Stomach (tissue), 9 donors: ENCODE data around the gene SFMBT1. TPM values are rescaled to one million over a fixed set of nuclear protein-coding genes. Genes with fewer than 3 reads are reported as not detected.

Experiments
- DNase-seq, 2 donors: peaks; one replicate each; pipeline versions ENCODE4 v3.0.0 to v3.0.0-alpha.2; 2013 to 2019
- H3K27ac ChIP-seq, 5 donors: fragments of 200-600 bp in 4 of 5; sonication (generic) in 4 of 5; one replicate each; pipeline ENCODE4 v1.5.1; 2013 to 2019; ENCODE audit warnings: mild to moderate bottlenecking in 1 of 5, moderate library complexity in 1 of 5
- H3K27me3 ChIP-seq, 3 donors: fragments of 200-600 bp; sonication (generic); one replicate each; pipeline ENCODE4 v1.5.1; 2017 to 2019; ENCODE audit warnings: mixed run types in 1 of 3
- H3K36me3 ChIP-seq, 4 donors: fragments of 200-600 bp; sonication (generic); 1 replicate in 3 of 4; 2 replicates in 1 of 4; pipeline ENCODE4 v1.5.1; 2016 to 2019
- H3K4me1 ChIP-seq, 4 donors: fragments of 200-600 bp; sonication (generic); one replicate each; pipeline ENCODE4 v1.5.1; 2016 to 2019
- H3K4me3 ChIP-seq, 4 donors: fragments of 200-600 bp; sonication (generic) in 3 of 4; one replicate each; pipeline ENCODE4 v1.5.1; 2016 to 2019; ENCODE audit warnings: mild to moderate bottlenecking in 1 of 4
- H3K9me3 ChIP-seq, 4 donors: fragments of 200-600 bp; sonication (generic); one replicate each; pipeline ENCODE4 v1.5.1; 2016 to 2019
- CTCF ChIP-seq, 7 experiments: fragments of 450-650 bp in 4 of 7; fragments of 200-600 bp in 3 of 7; sonication (generic) in 3 of 7; IDR thresholded peaks; one replicate each; pipeline ENCODE4 v1.5.1; 2016 to 2019; ENCODE audit warnings: antibody characterized with exemption in 7 of 7, control low read depth in 2 of 7, mild to moderate bottlenecking in 1 of 7
- EP300 ChIP-seq: sonication (generic); formaldehyde crosslinking; IDR thresholded peaks from one replicate; pipeline ENCODE4 v1.6.1; 2017; ENCODE audit warnings: antibody characterized with exemption
- POLR2A ChIP-seq, 4 donors: fragments of 450-650 bp; IDR thresholded peaks; one replicate each; pipeline ENCODE4 v1.6.1; 2016; ENCODE audit warnings: antibody characterized with exemption in 4 of 4, control low read depth in 2 of 4, mild to moderate bottlenecking in 1 of 4, moderate library complexity in 1 of 4
- POLR2AphosphoS5 ChIP-seq, 3 donors: sonication (generic); formaldehyde crosslinking; IDR thresholded peaks; one replicate each; pipeline ENCODE4 v1.6.1; 2016; ENCODE audit warnings: antibody characterized with exemption in 3 of 3
- WGBS, 5 donors: extraction: QIAGEN DNeasy Blood & Tissue Kit in 3 of 5; methylation state at CpG; one replicate each; pipeline versions ENCODE4 v1.1.5 to v1.1.7; 2013 to 2018; 5-methylcytosine and 5-hydroxymethylcytosine counted together
- intact Hi-C: fragments of 100-400 bp; cut with DNase I; formaldehyde crosslinking; loops from one replicate; pipeline ENCODE4 v1.15.1; 2023; ENCODE audit warnings: low total_unique reads
- polyA plus RNA-seq, 3 donors: library from polyadenylated mRNA; stranded (reverse); fragments of 200-250 nt; gene quantifications; one replicate each; pipeline ENCODE4 v1.2.3, GENCODE V29; 2013
- total RNA-seq, 5 donors: library from RNA; depleted of rRNA; stranded (reverse); fragments of >200 nt; gene quantifications; one replicate each; pipeline versions ENCODE4 v1.1.0 to v1.2.3, GENCODE V29; 2014 to 2016
- donor health status: healthy with polysubstance abuse.
- donor health status: Bipolar disorder and iron deficiency.
- donor health status: healthy.

Gene SFMBT1
- total and polyA plus RNA-seq, 8 donors: 2.7 to 29.4 (median 6.5) TPM

- peak overlapping the region in 2 of 5 donors; percentile 34 to 53 for H3K27ac ChIP-seq
- H3K9me3 ChIP-seq: no peaks in the 10 kb centered on the region
- peaks cover 0 to 19% (median 9%) of the 10 kb centered on the region in 4 donors for H3K4me1 ChIP-seq
- no peaks in the 10 kb centered on the region for H3K27me3 ChIP-seq
- no peak overlapping the region for H3K4me3 ChIP-seq
- peak in 1 of 2 donors; percentile 62 for DNase-seq
- WGBS, 5 donors: 58 to 86% (median 73%) methylated on average over 8 of the region's 8 CpGs
- no peak for TF ChIP-seq POLR2A (IDR thresholded peaks at IDR 0.05)
- TF ChIP-seq POLR2AphosphoS5 (IDR thresholded peaks at IDR 0.05): peak in 1 of 3 donors; percentile 38
- no peak for TF ChIP-seq CTCF (IDR thresholded peaks at IDR 0.05)
- H3K36me3 ChIP-seq: peaks cover 0 to 30% (median 19%) of the 10 kb centered on the region in 4 donors
- intact Hi-C loops: no loop called here
These were observed 37.6 kb upstream of the SFMBT1 start for GRCh38 chr3:53083521-53083920.

- DNase-seq: no peak
- TF ChIP-seq POLR2AphosphoS5 (IDR thresholded peaks at IDR 0.05): no peak
- no peaks in the 10 kb centered on the region for H3K27me3 ChIP-seq
- H3K9me3 ChIP-seq: no peaks in the 10 kb centered on the region
- H3K27ac ChIP-seq: no peak overlapping the region
- peaks cover 0 to 19% (median 9%) of the 10 kb centered on the region in 4 donors for H3K4me1 ChIP-seq
- no peak overlapping the region for H3K4me3 ChIP-seq
- H3K36me3 ChIP-seq: peaks cover 0 to 24% (median 14%) of the 10 kb centered on the region in 4 donors
- intact Hi-C loops: no loop called here
- WGBS, 5 donors: 76 to 87% (median 82%) methylated on average over 8 of the region's 8 CpGs
These were observed 36.9 kb upstream of the SFMBT1 start for GRCh38 chr3:53082736-53083135.

GRCh38 chr3:53081318-53081717, 35.4 kb upstream of the SFMBT1 start:
- no peak for DNase-seq
- WGBS, 5 donors: 80 to 90% (median 85%) methylated on average over 5 of the region's 5 CpGs
- intact Hi-C loops: no loop called here

DNA sequence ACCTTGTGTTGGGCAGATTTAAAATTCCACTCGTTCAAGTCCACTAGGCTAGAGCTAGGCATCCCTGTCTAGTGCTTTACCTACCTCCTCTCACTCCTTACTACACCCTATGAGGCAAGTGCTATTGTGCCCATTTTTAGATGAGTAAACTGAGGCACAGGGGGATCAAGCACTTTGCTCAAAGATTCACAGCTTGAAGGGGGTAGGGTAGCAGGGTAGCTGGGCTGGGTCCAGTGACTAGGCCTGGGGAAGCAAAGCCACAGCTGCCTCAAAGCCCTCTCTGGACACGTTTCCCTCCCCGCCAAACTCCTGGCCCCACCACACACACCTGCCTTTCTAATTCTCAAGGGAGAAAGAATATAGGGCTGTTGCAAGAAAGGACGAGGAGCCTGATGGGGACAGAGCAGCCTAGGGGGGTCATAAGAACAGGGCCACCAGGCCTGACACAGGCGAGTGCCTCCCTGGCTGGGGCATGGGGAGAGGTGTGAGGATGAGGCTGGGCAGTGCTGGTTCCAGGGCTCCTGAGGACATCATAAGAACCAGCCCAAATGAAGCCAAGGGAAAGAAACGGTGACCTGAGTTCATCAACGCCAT, 34.8 kb upstream of the SFMBT1 start:
- Histone ChIP-seq H3K36me3 (peaks cover 0 to 21% (median 9%) of the 10 kb centered on the region in 4 donors), H3K4me1 (peaks cover 0 to 19% (median 9%) of the 10 kb centered on the region in 4 donors), H3K27me3 (no peaks in the 10 kb centered on the region), H3K27ac (no peak overlapping the region), H3K4me3 (no peak overlapping the region), H3K9me3 (no peaks in the 10 kb centered on the region)
- DNase-seq: no peak
- TF ChIP-seq POLR2AphosphoS5 (IDR thresholded peaks at IDR 0.05) (no peak), POLR2A (IDR thresholded peaks at IDR 0.05) (no peak)
- intact Hi-C loops: no loop called here
- 79 to 91% (median 85%) methylated on average over 6 to 7 of the region's 7 CpGs for WGBS, 5 donors

More at GRCh38 chr3:53081318-53081717, 35.4 kb upstream of the SFMBT1 start:
- Histone ChIP-seq H3K9me3 (no peaks in the 10 kb centered on the region), H3K36me3 (peaks cover 0 to 21% (median 10%) of the 10 kb centered on the region in 4 donors), H3K27ac (no peak overlapping the region), H3K27me3 (no peaks in the 10 kb centered on the region), H3K4me3 (no peak overlapping the region), H3K4me1 (peaks cover 0 to 19% (median 9%) of the 10 kb centered on the region in 4 donors)
- no peak for TF ChIP-seq CTCF (IDR thresholded peaks at IDR 0.05)
- TF ChIP-seq EP300: no peak
- TF ChIP-seq POLR2AphosphoS5 (IDR thresholded peaks at IDR 0.05): no peak

- no peaks in the 10 kb centered on the region for H3K9me3 ChIP-seq
- WGBS, 5 donors: 71 to 88% (median 83%) methylated on average over 12 of the region's 12 CpGs
- TF ChIP-seq POLR2AphosphoS5 (IDR thresholded peaks at IDR 0.05): no peak
- TF ChIP-seq POLR2A (IDR thresholded peaks at IDR 0.05): no peak
- TF ChIP-seq CTCF (IDR thresholded peaks at IDR 0.05): no peak
- TF ChIP-seq EP300: no peak
- DNase-seq: no peak
- H3K27ac ChIP-seq: no peak overlapping the region
- H3K27me3 ChIP-seq: no peaks in the 10 kb centered on the region
- peaks cover 0 to 17% (median 7%) of the 10 kb centered on the region in 4 donors for H3K4me1 ChIP-seq
- intact Hi-C loops: loop anchor here (10.0 kb wide), 2 partner anchors 225 to 335 kb away; no protein-coding TSS in a partner anchor
- peaks cover 0 to 14% (median 5%) of the 10 kb centered on the region in 4 donors for H3K36me3 ChIP-seq
- H3K4me3 ChIP-seq: no peak overlapping the region
These were observed 34.1 kb upstream of the SFMBT1 start for GRCh38 chr3:53079791-53080555.
